ENCODE results near the gene ZNF846. TPM values are rescaled to one million over a fixed set of nuclear protein-coding genes. Genes with fewer than 3 reads are reported as not detected.
"Not testable (repeated sequence)": the region's sequence is repeated elsewhere in the genome, so short reads cannot be mapped to it uniquely, and the experiment has no call there.

The ZNF846 gene
- total RNA-seq, 6 experiments from 2014 or later = 2.8 to 4.6 (median 4.0) TPM

DNA sequence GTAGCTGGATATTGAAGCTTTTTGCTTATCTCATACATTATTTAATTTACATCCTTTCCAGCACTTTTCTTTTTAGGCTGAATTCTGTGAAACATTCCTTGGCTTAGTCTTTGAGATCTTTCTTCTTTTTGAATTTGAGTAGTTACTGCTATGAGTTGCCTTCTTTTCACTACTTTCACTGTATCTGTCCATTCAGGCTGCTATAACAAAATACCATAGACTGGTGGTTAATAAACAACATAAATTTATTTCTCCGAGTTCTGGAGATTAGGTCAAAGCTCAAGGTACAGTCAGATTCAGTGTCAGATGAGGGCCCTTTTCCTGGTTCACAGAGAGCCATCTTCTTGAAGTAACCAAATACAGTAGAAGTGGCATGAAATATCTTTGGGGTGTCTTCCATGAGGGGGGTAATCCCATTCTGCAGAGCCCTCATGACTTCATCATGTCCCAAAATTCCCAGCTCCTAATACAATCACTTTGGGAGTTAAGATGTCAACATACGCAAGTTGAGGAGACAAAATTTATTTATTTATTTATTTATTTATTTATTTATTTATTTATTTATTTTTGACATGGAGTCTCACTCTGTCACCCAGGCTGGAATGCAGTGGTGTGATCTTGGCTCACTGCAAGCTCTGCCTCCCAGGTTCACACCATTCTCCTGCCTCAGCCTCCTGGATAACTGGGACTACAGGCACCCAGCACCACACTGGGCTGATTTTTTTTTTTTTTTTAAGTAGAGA is 15.7 kb downstream of the ZNF846 start:
- Histone ChIP-seq H3K27me3 (no peaks in the 10 kb centered on the region), H3K4me3 (no peak overlapping the region), H3K9me3 (peaks cover 0 to 29% (median 8%) of the 10 kb centered on the region in 4 donors), H3K27ac (no peak overlapping the region), H3K36me3 (no peaks in the 10 kb centered on the region), H3K4me1 (no peaks in the 10 kb centered on the region)
- WGBS (ENCODE audit: insufficient coverage, low coverage, low lambda C conversion rate, missing lambda C conversion rate) = 67% methylated on average over 1 of the region's 2 CpGs
- intact Hi-C loops (cut with DNase I) = no loop called here
- TF ChIP-seq, protein P1, sequence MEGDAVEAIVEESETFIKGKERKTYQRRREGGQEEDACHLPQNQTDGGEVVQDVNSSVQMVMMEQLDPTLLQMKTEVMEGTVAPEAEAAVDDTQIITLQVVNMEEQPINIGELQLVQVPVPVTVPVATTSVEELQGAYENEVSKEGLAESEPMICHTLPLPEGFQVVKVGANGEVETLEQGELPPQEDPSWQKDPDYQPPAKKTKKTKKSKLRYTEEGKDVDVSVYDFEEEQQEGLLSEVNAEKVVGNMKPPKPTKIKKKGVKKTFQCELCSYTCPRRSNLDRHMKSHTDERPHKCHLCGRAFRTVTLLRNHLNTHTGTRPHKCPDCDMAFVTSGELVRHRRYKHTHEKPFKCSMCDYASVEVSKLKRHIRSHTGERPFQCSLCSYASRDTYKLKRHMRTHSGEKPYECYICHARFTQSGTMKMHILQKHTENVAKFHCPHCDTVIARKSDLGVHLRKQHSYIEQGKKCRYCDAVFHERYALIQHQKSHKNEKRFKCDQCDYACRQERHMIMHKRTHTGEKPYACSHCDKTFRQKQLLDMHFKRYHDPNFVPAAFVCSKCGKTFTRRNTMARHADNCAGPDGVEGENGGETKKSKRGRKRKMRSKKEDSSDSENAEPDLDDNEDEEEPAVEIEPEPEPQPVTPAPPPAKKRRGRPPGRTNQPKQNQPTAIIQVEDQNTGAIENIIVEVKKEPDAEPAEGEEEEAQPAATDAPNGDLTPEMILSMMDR (IDR thresholded peaks at IDR 0.05) = no peak
- TF ChIP-seq POLR2A (IDR thresholded peaks at IDR 0.05) = no peak
- no peak for ATAC-seq
- DNase-seq = no peak

DNA sequence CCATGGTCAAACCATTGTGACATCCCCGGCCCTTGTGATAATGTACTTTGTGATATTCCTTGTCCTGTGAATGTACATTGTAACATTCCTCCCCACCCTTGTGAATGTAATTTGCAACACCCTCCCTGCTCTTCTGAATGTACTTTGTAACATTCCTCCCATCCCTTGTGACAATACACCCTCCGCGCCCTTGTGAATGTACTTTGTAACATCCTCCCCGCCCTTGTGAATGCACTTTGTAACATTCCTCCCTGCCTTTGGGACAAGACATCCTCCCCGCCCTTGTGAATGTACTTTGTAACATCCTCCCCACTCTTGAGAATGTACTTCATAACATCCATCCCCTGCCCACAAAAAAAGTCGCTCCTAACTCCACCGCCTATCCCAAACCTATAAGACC is 17.1 kb downstream of the ZNF846 start:
- WGBS (ENCODE audit: insufficient coverage, low coverage, low lambda C conversion rate, missing lambda C conversion rate) = over 99% methylated on average over 7 of the region's 7 CpGs
- no peak for ATAC-seq
- Histone ChIP-seq H3K4me3 (no peak overlapping the region), H3K27me3 (no peaks in the 10 kb centered on the region), H3K27ac (no peak overlapping the region), H3K9me3 (peaks cover 0 to 16% (median 3%) of the 10 kb centered on the region in 4 donors), H3K36me3 (no peaks in the 10 kb centered on the region), H3K4me1 (no peaks in the 10 kb centered on the region)
- DNase-seq = no peak
- intact Hi-C loops (cut with DNase I) = no loop called here
- TF ChIP-seq POLR2A (IDR thresholded peaks at IDR 0.05) = no peak
- TF ChIP-seq, protein P1 (IDR thresholded peaks at IDR 0.05) = no peak

DNA sequence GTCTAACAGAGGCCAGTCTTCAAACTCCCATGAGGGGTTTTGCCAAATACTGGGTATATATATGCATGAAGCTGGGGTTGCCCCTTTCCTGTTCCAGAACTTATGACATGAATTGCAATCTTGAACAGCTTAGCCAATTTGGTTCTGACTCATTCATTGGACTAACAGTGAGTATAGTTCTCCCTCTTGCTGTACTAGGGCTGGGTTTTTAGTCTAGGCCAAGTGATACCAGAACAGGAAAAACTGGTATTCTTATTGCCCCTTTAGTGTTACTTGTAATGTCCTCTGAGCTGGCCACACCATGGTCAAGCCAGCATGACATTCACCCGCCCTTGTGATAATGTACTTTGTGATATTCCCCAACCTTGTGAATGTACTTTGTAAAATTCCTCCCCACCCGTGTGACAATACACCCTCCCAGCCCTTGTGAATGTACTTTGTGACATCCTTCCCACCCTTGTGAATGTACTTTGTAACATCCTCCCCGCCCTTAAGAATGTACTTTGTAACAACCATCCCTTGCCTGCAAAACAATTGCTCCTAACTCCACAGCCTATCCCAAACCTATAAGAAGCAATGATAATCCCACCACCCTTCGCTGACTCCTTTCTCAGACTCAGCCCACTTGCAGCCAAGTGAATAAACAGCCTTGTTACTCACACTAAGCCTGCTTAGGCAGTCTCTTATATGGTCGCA is 26.9 kb downstream of the ZNF846 start:
- Histone ChIP-seq H3K27me3 (no peaks in the 10 kb centered on the region), H3K27ac (no peak overlapping the region), H3K4me3 (no peak overlapping the region), H3K36me3 (no peaks in the 10 kb centered on the region), H3K4me1 (no peaks in the 10 kb centered on the region), H3K9me3 (peaks cover 0 to 4% (median 0%) of the 10 kb centered on the region in 4 donors)
- ATAC-seq = no peak
- intact Hi-C loops (cut with DNase I) = no loop called here
- no peak for DNase-seq
- 82% methylated on average over 5 of the region's 5 CpGs for WGBS (ENCODE audit: insufficient coverage, low coverage, low lambda C conversion rate, missing lambda C conversion rate)
- no peak for TF ChIP-seq POLR2A (IDR thresholded peaks at IDR 0.05)
- TF ChIP-seq, protein P1 (IDR thresholded peaks at IDR 0.05) = no peak

DNA sequence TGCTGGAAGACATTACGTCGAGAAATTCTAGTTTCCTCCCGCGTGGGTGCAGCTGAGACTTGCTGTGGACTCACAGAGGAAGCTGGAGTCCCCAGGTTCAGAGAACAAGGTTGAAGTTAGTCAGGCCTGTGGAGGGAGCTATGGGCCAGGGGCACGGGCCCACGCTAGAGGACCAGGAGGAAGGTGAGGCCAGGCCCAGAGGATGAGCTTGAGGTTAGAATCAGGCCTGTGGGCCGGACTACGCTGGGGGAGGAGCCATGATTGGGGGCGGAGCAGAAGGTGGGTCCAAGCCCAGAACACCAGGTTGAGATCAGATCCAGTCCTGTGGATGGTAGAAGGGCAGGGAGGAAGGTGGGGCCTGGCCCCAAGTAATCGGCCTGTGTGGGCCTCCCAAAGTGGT is 32.6 kb downstream of the ZNF846 start:
- intact Hi-C loops (cut with DNase I) = no loop called here
- H3K4me1 ChIP-seq = no peaks in the 10 kb centered on the region
- peaks cover 0 to 3% (median 0%) of the 10 kb centered on the region in 4 donors for H3K9me3 ChIP-seq
- H3K27ac ChIP-seq = no peak overlapping the region
- 96% methylated on average over 5 of the region's 10 CpGs for WGBS (ENCODE audit: insufficient coverage, low coverage, low lambda C conversion rate, missing lambda C conversion rate)
- H3K36me3 ChIP-seq = no peaks in the 10 kb centered on the region
- TF ChIP-seq, protein P1 (IDR thresholded peaks at IDR 0.05) = no peak
- no peaks in the 10 kb centered on the region for H3K27me3 ChIP-seq
- DNase-seq (no peak), ATAC-seq (no peak)
- H3K4me3 ChIP-seq = no peak overlapping the region

DNA sequence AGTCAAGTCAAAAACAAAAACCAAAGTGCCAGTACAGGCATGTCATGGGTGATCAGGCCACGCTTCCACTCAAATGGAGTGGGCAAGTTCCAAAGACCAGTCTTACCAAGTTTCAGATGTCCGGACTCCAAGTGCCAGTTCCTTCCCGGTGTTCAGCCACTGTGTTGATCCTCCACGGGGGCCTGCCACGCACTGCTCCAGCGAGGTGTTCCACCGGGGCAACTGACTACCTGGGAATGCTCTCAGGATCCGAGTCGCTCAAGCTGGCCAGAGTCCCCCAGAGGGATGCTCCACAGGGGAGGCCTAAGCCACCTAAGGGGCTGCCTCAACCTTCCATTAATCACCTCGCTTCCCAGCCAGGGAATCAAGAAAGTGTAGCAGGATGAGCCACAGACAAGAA is 38.5 kb downstream of the ZNF846 start:
- H3K36me3 ChIP-seq; intact Hi-C loops (cut with DNase I); H3K27me3 ChIP-seq; H3K4me1 ChIP-seq; H3K4me3 ChIP-seq; ATAC-seq; H3K9me3 ChIP-seq; DNase-seq; H3K27ac ChIP-seq: not testable (repeated sequence)
- WGBS (ENCODE audit: insufficient coverage, low coverage, low lambda C conversion rate, missing lambda C conversion rate) = no CpG with 5 or more reads among the region's 10 CpGs

All from right lobe of liver (tissue), 6 donors.